H1 (cell line): ENCODE measurements around the gene IL10RA.

Experiments
- CTCF ChIP-seq, 3 experiments: IDR thresholded peaks; 1 replicate in 2 of 3; 2 replicates in 1 of 3; pipeline versions ENCODE4 v1.5.1 to v1.6.1; 2011; ENCODE audit warnings: low read length in 3 of 3, mild to moderate bottlenecking in 3 of 3, inconsistent platforms in 2 of 3, low read depth in 1 of 3, moderate library complexity in 1 of 3; ENCODE audit not compliant: insufficient read depth in 1 of 3; ENCODE audit errors: control extremely low read depth in 1 of 3
- POLR2A ChIP-seq, 2 experiments: IDR thresholded peaks; 1 replicate in 1 of 2; 2 replicates in 1 of 2; pipeline ENCODE4 v1.6.1; 2011; ENCODE audit warnings: low read depth in 2 of 2, low read length in 2 of 2, mild to moderate bottlenecking in 2 of 2; ENCODE audit errors: control extremely low read depth in 1 of 2
- SUZ12 ChIP-seq: fragments of 200-600 bp; sonication (generic); IDR thresholded peaks from 2 replicates; pipeline ENCODE4 v1.6.1; 2012; ENCODE audit warnings: mild to moderate bottlenecking, inconsistent platforms, low read length, moderate library complexity, mixed read lengths

GRCh38 chr11:118045191-118045590 lies 59.0 kb downstream of the IL10RA start:
- TF ChIP-seq POLR2A (IDR thresholded peaks at IDR 0.05; ENCODE audit: control extremely low read depth in 1 of 2, low read depth in 2 of 2, low read length in 2 of 2): no peak
- TF ChIP-seq SUZ12: no peak
- no peak for TF ChIP-seq CTCF (IDR thresholded peaks at IDR 0.05; ENCODE audit: control extremely low read depth in 1 of 3, insufficient read depth in 1 of 3, low read depth in 1 of 3, low read length in 3 of 3)
